Adrenal gland (tissue), 5 donors: Measurements from ENCODE around the gene TFB1M.

Source experiments
- CTCF ChIP-seq, 6 experiments: fragments of 450-650 bp in 4 of 6; fragments of 200-600 bp in 2 of 6; sonication (generic) in 1 of 6; IDR thresholded peaks; 1 replicate in 5 of 6; 2 replicates in 1 of 6; pipeline versions ENCODE4 v1.5.1 to v1.8.0; 2016 to 2021; ENCODE audit warnings: antibody characterized with exemption in 6 of 6, mild to moderate bottlenecking in 2 of 6, moderate library complexity in 1 of 6
- POLR2A ChIP-seq, 2 donors: fragments of 450-650 bp; IDR thresholded peaks; one replicate each; pipeline ENCODE4 v1.6.1; 2017; ENCODE audit warnings: antibody characterized with exemption in 2 of 2, mild to moderate bottlenecking in 2 of 2, moderate library complexity in 1 of 2
- donor health status: DM: no; HTN: no; CAD: no.

DNA sequence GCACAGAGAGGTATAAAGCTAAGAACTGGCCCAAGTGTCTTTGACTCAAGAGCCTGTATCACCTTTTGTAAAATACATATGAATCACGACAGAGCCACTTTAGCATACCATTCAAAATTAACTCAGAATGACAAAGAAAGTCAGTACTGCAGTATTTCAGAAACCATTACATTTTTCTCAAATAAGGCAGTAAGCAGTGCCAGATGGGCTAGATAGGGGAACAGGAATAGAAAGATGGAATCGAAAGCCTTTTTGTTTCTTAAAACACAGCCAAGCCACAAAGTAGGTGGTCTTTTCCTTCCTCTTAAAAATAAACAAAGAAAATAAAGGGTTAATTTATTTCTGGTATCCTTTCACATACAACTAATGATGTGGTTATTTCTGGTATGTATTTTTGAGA, 40.2 kb downstream of the TFB1M start:
- TF ChIP-seq CTCF (IDR thresholded peaks at IDR 0.05), result no peak
- no peak for TF ChIP-seq POLR2A (IDR thresholded peaks at IDR 0.05)
